H1 (cell line): ENCODE results near the gene NTRK1. TPM values are rescaled to one million over a fixed set of nuclear protein-coding genes. Genes with fewer than 3 reads are reported as not detected.

Experiments
- CTCF ChIA-PET: fragments of 300-600 bp; sonication (Branson Sonifier 250); formaldehyde crosslinking; loops from one replicate; lab custom pipeline; 2021; ENCODE audit not compliant: partially characterized antibody; lab: Charles Lee
- POLR2A ChIA-PET: fragments of 300-600 bp; sonication (Branson Sonifier 250); formaldehyde crosslinking; loops from one replicate; lab custom pipeline; 2021; ENCODE audit warnings: inconsistent platforms; ENCODE audit not compliant: partially characterized antibody; lab: Charles Lee
- DNase-seq, 2 experiments: peaks; one replicate each; pipeline versions ENCODE4 v3.0.0 to v3.0.0-alpha.2; 2010 to 2022; ENCODE audit warnings: low spot score in 2 of 2, low read depth in 1 of 2, mixed read lengths in 1 of 2
- FAIRE-seq: peaks from 2 replicates; lab custom pipeline; 2011; peaks lifted over from hg19 to GRCh38; lab: Jason Lieb, UNC
- H2AFZ ChIP-seq: 2 replicates; pipeline ENCODE4 v1.8.1; 2012; ENCODE audit warnings: low read length, inconsistent platforms
- H2AK5ac ChIP-seq: 2 replicates; pipeline ENCODE4 v1.6.1; 2013; ENCODE audit warnings: low read depth, low read length
- H2BK120ac ChIP-seq: replicated peaks from 2 replicates; pipeline ENCODE3; 2013; ENCODE audit warnings: low read depth, low read length, inconsistent platforms
- H2BK12ac ChIP-seq: 2 replicates; pipeline ENCODE4 v1.6.1; 2013; ENCODE audit warnings: low read depth, low read length
- H2BK15ac ChIP-seq: 2 replicates; pipeline ENCODE4 v1.6.1; 2013; ENCODE audit warnings: low read length
- H2BK20ac ChIP-seq: 2 replicates; pipeline ENCODE4 v1.6.1; 2013; ENCODE audit warnings: low read length
- H2BK5ac ChIP-seq: 2 replicates; pipeline ENCODE4 v1.6.1; 2013; ENCODE audit warnings: low read depth, low read length
- H3K14ac ChIP-seq: 2 replicates; pipeline ENCODE4 v1.6.1; 2013; ENCODE audit warnings: inconsistent platforms; ENCODE audit not compliant: insufficient read length
- H3K18ac ChIP-seq: 2 replicates; pipeline ENCODE4 v1.6.1; 2013; ENCODE audit warnings: low read length; ENCODE audit errors: extremely low read depth
- H3K23ac ChIP-seq: 2 replicates; pipeline ENCODE4 v1.6.1; 2013; ENCODE audit warnings: inconsistent platforms; ENCODE audit not compliant: insufficient read length
- H3K23me2 ChIP-seq: 2 replicates; pipeline ENCODE4 v1.6.1; 2013; ENCODE audit warnings: low read depth, low read length
- H3K27ac ChIP-seq: 2 replicates; pipeline ENCODE4 v1.6.1; 2011; ENCODE audit warnings: low read depth, low read length, inconsistent platforms
- H3K27me3 ChIP-seq, 4 experiments: replicated peaks in 1 of 4; 1 replicate in 1 of 4; 2 replicates in 3 of 4; pipeline versions ENCODE4 v1.6.1 to v1.8.1; 2011 to 2013; ENCODE audit warnings: low read length in 3 of 4, mild to moderate bottlenecking in 3 of 4, inconsistent platforms in 2 of 4, mixed read lengths in 2 of 4, moderate library complexity in 1 of 4; ENCODE audit not compliant: control insufficient read depth in 3 of 4, insufficient read depth in 3 of 4; ENCODE audit errors: extremely low read depth in 1 of 4
- H3K36me3 ChIP-seq, 4 experiments: 2 replicates each; pipeline versions ENCODE4 v1.6.1 to v1.8.1; 2011 to 2013; ENCODE audit warnings: mild to moderate bottlenecking in 4 of 4, low read length in 3 of 4, moderate library complexity in 2 of 4, control low read depth in 1 of 4, inconsistent platforms in 1 of 4; ENCODE audit not compliant: insufficient read depth in 4 of 4, control insufficient read depth in 2 of 4
- H3K4ac ChIP-seq: replicated peaks from 2 replicates; pipeline ENCODE3; 2013; ENCODE audit warnings: low read length, low read depth, mixed read lengths, inconsistent platforms; ENCODE audit not compliant: insufficient read length
- H3K4me1 ChIP-seq, 4 experiments: replicated peaks in 1 of 4; 1 replicate in 1 of 4; 2 replicates in 3 of 4; pipeline versions ENCODE4 v1.6.1 to v1.8.1; 2011 to 2013; ENCODE audit warnings: low read length in 3 of 4, inconsistent platforms in 2 of 4, mixed read lengths in 1 of 4; ENCODE audit not compliant: insufficient read depth in 4 of 4, control insufficient read depth in 3 of 4
- H3K4me2 ChIP-seq, 2 experiments: 2 replicates each; pipeline versions ENCODE4 v1.6.1 to v1.8.1; 2011 to 2013; ENCODE audit warnings: low read depth in 2 of 2, low read length in 2 of 2, control low read depth in 1 of 2, inconsistent platforms in 1 of 2, mild to moderate bottlenecking in 1 of 2; ENCODE audit not compliant: insufficient read depth in 1 of 2
- H3K4me3 ChIP-seq, 4 experiments: fragments of 200-600, 300-600 bp in 1 of 4; sonication (generic), shearing (Covaris generic), sonication (Bioruptor Twin) in 1 of 4; 2 replicates each; pipeline versions ENCODE4 v1.5.1 to v1.8.1; 2011 to 2016; ENCODE audit warnings: low read length in 4 of 4, low read depth in 3 of 4, control low read depth in 2 of 4, inconsistent platforms in 2 of 4, mild to moderate bottlenecking in 2 of 4, mixed read lengths in 1 of 4, moderate library complexity in 1 of 4; ENCODE audit not compliant: insufficient read depth in 2 of 4; ENCODE audit errors: extremely low read depth in 1 of 4
- H3K56ac ChIP-seq: replicated peaks from 2 replicates; pipeline ENCODE3; 2013; ENCODE audit warnings: low read depth, mild to moderate bottlenecking, mixed read lengths, low read length, inconsistent platforms; ENCODE audit not compliant: insufficient read length
- H3K79me1 ChIP-seq: 2 replicates; pipeline ENCODE4 v1.6.1; 2013; ENCODE audit warnings: low read depth, low read length, control low read depth
- H3K79me2 ChIP-seq, 2 experiments: 2 replicates each; pipeline versions ENCODE4 v1.6.1 to v1.8.1; 2012 to 2013; ENCODE audit warnings: low read length in 2 of 2, mild to moderate bottlenecking in 2 of 2, inconsistent platforms in 1 of 2; ENCODE audit not compliant: insufficient read depth in 2 of 2, control insufficient read depth in 1 of 2
- H3K9ac ChIP-seq, 4 experiments: replicated peaks in 1 of 4; 1 replicate in 1 of 4; 2 replicates in 3 of 4; pipeline versions ENCODE4 v1.6.1 to v1.8.1; 2011 to 2013; ENCODE audit warnings: low read depth in 3 of 4, low read length in 3 of 4, control low read depth in 2 of 4, mild to moderate bottlenecking in 2 of 4, moderate library complexity in 2 of 4, inconsistent platforms in 1 of 4; ENCODE audit errors: extremely low read depth in 1 of 4
- H3K9me3 ChIP-seq, 2 experiments: 2 replicates each; pipeline versions ENCODE4 v1.6.1 to v1.8.1; 2012 to 2013; ENCODE audit warnings: mild to moderate bottlenecking in 2 of 2, moderate library complexity in 2 of 2, control low read depth in 1 of 2, inconsistent platforms in 1 of 2, low read depth in 1 of 2, low read length in 1 of 2, mixed read lengths in 1 of 2; ENCODE audit not compliant: insufficient read depth in 2 of 2
- H4K20me1 ChIP-seq, 2 experiments: replicated peaks in 1 of 2; 2 replicates each; pipeline versions ENCODE3 to v1.8.1; 2011 to 2013; ENCODE audit warnings: inconsistent platforms in 2 of 2, low read length in 2 of 2, mild to moderate bottlenecking in 1 of 2; ENCODE audit not compliant: insufficient read depth in 2 of 2, control insufficient read depth in 1 of 2
- H4K5ac ChIP-seq: 2 replicates; pipeline ENCODE4 v1.6.1; 2013; ENCODE audit warnings: low read length, low read depth, mixed read lengths, inconsistent platforms; ENCODE audit not compliant: insufficient read length
- H4K8ac ChIP-seq: 2 replicates; pipeline ENCODE4 v1.8.0; 2013; ENCODE audit warnings: mild to moderate bottlenecking, moderate library complexity, low read length, inconsistent platforms; ENCODE audit not compliant: insufficient read depth; ENCODE audit errors: extremely low read depth
- H4K91ac ChIP-seq: replicated peaks from 2 replicates; pipeline ENCODE3; 2013; ENCODE audit warnings: low read length, mixed read lengths, inconsistent platforms; ENCODE audit not compliant: insufficient read length
- ASH2L ChIP-seq: fragments of 200-600, 300-600 bp; sonication (generic); IDR thresholded peaks from one replicate; pipeline ENCODE4 v1.7.1; 2017; ENCODE audit warnings: low read length
- BRCA1 ChIP-seq: IDR thresholded peaks from 2 replicates; pipeline ENCODE4 v1.6.1; 2012; ENCODE audit warnings: low read depth, low read length, improper control_type of control experiment
- CBX5 ChIP-seq: fragments of 300-800, 300-1000 bp; sonication (generic); IDR thresholded peaks from 2 replicates; pipeline ENCODE4 v1.7.1; 2016; ENCODE audit warnings: antibody characterized with exemption, low read length, low read depth
- CHD1 ChIP-seq: IDR thresholded peaks from 2 replicates; pipeline ENCODE4 v1.6.1; 2012; ENCODE audit warnings: low read depth, low read length, improper control_type of control experiment
- JUN ChIP-seq: IDR thresholded peaks from 2 replicates; pipeline ENCODE4 v1.6.1; 2011; ENCODE audit warnings: low read depth, mild to moderate bottlenecking, improper control_type of control experiment, low read length
- KDM1A ChIP-seq: fragments of 200-600, 300-600 bp; sonication (generic); IDR thresholded peaks from 2 replicates; pipeline ENCODE4 v1.7.1; 2016; ENCODE audit warnings: mild to moderate bottlenecking, low read length, borderline replicate concordance
- NANOG ChIP-seq: IDR thresholded peaks from 2 replicates; pipeline ENCODE4 v1.6.1; 2011; ENCODE audit warnings: low read length, low read depth, mild to moderate bottlenecking, inconsistent platforms; ENCODE audit not compliant: insufficient read depth, poor library complexity, severe bottlenecking
- POLR2A ChIP-seq, 2 experiments: IDR thresholded peaks; 1 replicate in 1 of 2; 2 replicates in 1 of 2; pipeline ENCODE4 v1.6.1; 2011; ENCODE audit warnings: low read depth in 2 of 2, low read length in 2 of 2, mild to moderate bottlenecking in 2 of 2; ENCODE audit errors: control extremely low read depth in 1 of 2
- POU5F1 ChIP-seq: IDR thresholded peaks from 2 replicates; pipeline ENCODE4 v1.6.1; 2011; ENCODE audit warnings: low read depth, mild to moderate bottlenecking, low read length, moderate library complexity
- TAF1 ChIP-seq: IDR thresholded peaks from 2 replicates; pipeline ENCODE4 v1.6.1; 2011; ENCODE audit warnings: mild to moderate bottlenecking, low read depth, low read length
- TAF7 ChIP-seq: optimal IDR thresholded peaks from 2 replicates; pipeline ENCODE3; 2011; ENCODE audit warnings: low read depth, mild to moderate bottlenecking, inconsistent platforms, low read length, moderate library complexity, borderline replicate concordance
- TBP ChIP-seq: IDR thresholded peaks from 2 replicates; pipeline ENCODE4 v1.6.1; 2011; ENCODE audit warnings: low read depth, low read length, improper control_type of control experiment
- WGBS, 2 experiments: shearing (Covaris generic) in 1 of 2; methylation state at CpG; one replicate each; pipeline versions ENCODE4 v1.1.6 to v1.1.7; 2013 to 2015; ENCODE audit warnings: low lambda C conversion rate in 2 of 2, mixed read lengths in 2 of 2, inconsistent platforms in 1 of 2, low coverage in 1 of 2, missing lambda C conversion rate in 1 of 2; ENCODE audit not compliant: insufficient replicate concordance in 2 of 2, insufficient coverage in 1 of 2, insufficient read length in 1 of 2; ENCODE audit errors: extremely low coverage in 1 of 2, missing lambda C conversion rate in 1 of 2; 5-methylcytosine and 5-hydroxymethylcytosine counted together
- polyA plus RNA-seq, 7 experiments: library from polyadenylated mRNA; depleted of rRNA in 3 of 7; stranded (reverse) in 5 of 7; unstranded in 2 of 7; fragments of >200 nt in 5 of 7; fragments of 200-250 nt in 2 of 7; gene quantifications; 1 replicate in 5 of 7; 2 replicates in 1 of 7; 4 replicates in 1 of 7; pipeline versions ENCODE4 v1.2.1 to v1.2.3, GENCODE V29; 2011 to 2013; ENCODE audit warnings: missing spikeins in 2 of 7, mixed read lengths in 2 of 7
- total RNA-seq: library from RNA; stranded (reverse); fragmentation: NEBNext Ultra II Directional; extraction: Animal tissue kit (Norgen Biotek cat#: 25700); gene quantifications from 2 replicates; pipeline ENCODE4 v1.2.1, GENCODE V29; 2021

NTRK1 gene
- total and polyA plus RNA-seq, 2 of the 8 experiments (the other 6 are each of a cell fraction or from before 2014, with no cell fraction given) = 0.12 to 0.24 TPM

- DNase-seq (no peak), FAIRE-seq (no peak)
- ChIA-PET POLR2A (interaction anchor here (0.8 to 2.8 kb wide), 3 partner anchors 13 to 171 kb away, joined by 3 to 10 read pairs (median 4); partner anchors contain the start of genes ISG20L2 and METTL25B), CTCF (interaction anchor here (0.7 to 31.4 kb wide), 10 partner anchors 9 to 218 kb away, joined by 3 to 719 read pairs (median 8); partner anchors contain the start of genes INSRR, LRRC71 and NTRK1)
- Histone ChIP-seq H3K4me1 (peaks cover 0 to 7% (median 1%) of the 10 kb centered on the region in 4 experiments; a peak in 2 of 7 replicates), H3K9ac (no peak overlapping the region), H2BK15ac (no peak overlapping the region), H2BK120ac (no peak overlapping the region), H2BK12ac (no peak overlapping the region), H3K27ac (no peak overlapping the region), H3K23me2 (no peaks in the 10 kb centered on the region), H3K36me3 (no peaks in the 10 kb centered on the region), H3K14ac (no peak overlapping the region), H2BK20ac (no peak overlapping the region), H3K23ac (no peak overlapping the region), H4K8ac (no peak overlapping the region), H4K20me1 (no peaks in the 10 kb centered on the region), H3K4me3 (no peak overlapping the region), H4K91ac (no peak overlapping the region), H2AFZ (no peak overlapping the region), H3K79me1 (no peaks in the 10 kb centered on the region), H3K4me2 (no peak overlapping the region), H3K79me2 (no peaks in the 10 kb centered on the region), H3K4ac (no peak overlapping the region), H3K18ac (no peak overlapping the region), H2AK5ac (no peak overlapping the region), H4K5ac (no peak overlapping the region), H3K56ac (no peak overlapping the region), H2BK5ac (no peak overlapping the region), H3K27me3 (peaks cover 0 to 15% (median 14%) of the 10 kb centered on the region in 4 experiments; a peak in 6 of 7 replicates), H3K9me3 (no peaks in the 10 kb centered on the region)
- WGBS, 2 experiments = 84% methylated on average over 11 of the region's 12 CpGs; no CpG with 5 or more reads in 1 of the 2 experiments
- TF ChIP-seq CBX5 (no peak), BRCA1 (no peak), NANOG (no peak), CHD1 (no peak), TBP (no peak), POLR2A (IDR thresholded peaks at IDR 0.05; ENCODE audit: control extremely low read depth in 1 of 2, low read depth in 2 of 2, low read length in 2 of 2) (no peak), POU5F1 (no peak), TAF7 (no peak), ASH2L (no peak), JUN (no peak), KDM1A (no peak), TAF1 (no peak)
Measured at GRCh38 chr1:156898971-156899664, 38.5 kb downstream of the NTRK1 start.
